Measurements from ENCODE around the gene LAGE3. TPM values are rescaled to one million over a fixed set of nuclear protein-coding genes. Genes with fewer than 3 reads are reported as not detected.

The LAGE3 gene
- total RNA-seq, 1 donor from 2014 or later, result 18.0 TPM

DNA sequence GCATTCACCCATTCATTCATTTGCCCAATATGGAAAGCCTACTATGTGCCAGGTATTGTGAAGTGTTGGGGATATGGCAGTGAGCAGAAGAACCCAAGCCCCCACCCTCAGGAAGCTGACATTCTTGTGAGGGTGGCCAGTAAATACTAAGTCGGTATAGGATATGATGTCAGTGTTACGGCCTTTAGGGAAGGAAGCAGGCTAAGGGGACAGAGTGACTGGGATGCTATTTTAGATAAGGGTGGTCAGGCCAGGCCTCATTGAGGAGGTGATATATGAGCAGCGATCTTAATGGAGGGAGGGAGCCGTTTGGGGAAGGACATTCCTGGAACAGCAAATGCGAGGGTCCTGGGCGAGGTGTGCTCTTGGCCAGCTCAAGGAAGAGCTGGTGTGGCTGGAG lies 48.6 kb downstream of the LAGE3 start:
- intact Hi-C loops (cut with micrococcal nuclease), result no loop called here
- H3K4me3 ChIP-seq, result no peak overlapping the region

DNA sequence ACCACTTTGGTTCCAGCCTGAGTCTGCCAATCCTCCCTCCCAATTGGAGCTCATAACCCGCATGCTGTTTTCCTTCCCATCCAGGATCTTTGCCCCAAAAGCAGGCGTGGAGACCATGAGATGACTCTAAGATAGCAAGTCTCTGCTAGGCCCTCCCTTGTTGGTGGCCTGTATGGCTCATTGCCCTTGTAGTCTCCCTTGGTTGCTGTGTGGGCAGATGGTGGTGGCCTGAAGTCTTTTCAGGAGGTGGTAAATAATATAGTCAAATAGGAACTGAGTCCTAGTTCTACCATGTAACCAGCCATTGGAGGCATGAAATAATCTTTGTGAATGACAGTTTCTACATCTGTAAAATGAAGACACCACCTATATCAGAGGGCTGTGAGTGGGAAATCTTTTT lies 49.4 kb downstream of the LAGE3 start:
- H3K27me3 ChIP-seq (ENCODE audit: low read depth), result no peaks in the 10 kb centered on the region
- H3K4me3 ChIP-seq, result peak overlapping the region; percentile 83
- H3K36me3 ChIP-seq, result peaks cover 18% of the 10 kb centered on the region
- H3K4me1 ChIP-seq, result peaks cover 31% of the 10 kb centered on the region
- no peaks in the 10 kb centered on the region for H3K9me3 ChIP-seq (replicated peaks)
- H3K27ac ChIP-seq (replicated peaks), result no peak overlapping the region
- intact Hi-C loops (cut with micrococcal nuclease), result no loop called here
- TF ChIP-seq, protein P1, sequence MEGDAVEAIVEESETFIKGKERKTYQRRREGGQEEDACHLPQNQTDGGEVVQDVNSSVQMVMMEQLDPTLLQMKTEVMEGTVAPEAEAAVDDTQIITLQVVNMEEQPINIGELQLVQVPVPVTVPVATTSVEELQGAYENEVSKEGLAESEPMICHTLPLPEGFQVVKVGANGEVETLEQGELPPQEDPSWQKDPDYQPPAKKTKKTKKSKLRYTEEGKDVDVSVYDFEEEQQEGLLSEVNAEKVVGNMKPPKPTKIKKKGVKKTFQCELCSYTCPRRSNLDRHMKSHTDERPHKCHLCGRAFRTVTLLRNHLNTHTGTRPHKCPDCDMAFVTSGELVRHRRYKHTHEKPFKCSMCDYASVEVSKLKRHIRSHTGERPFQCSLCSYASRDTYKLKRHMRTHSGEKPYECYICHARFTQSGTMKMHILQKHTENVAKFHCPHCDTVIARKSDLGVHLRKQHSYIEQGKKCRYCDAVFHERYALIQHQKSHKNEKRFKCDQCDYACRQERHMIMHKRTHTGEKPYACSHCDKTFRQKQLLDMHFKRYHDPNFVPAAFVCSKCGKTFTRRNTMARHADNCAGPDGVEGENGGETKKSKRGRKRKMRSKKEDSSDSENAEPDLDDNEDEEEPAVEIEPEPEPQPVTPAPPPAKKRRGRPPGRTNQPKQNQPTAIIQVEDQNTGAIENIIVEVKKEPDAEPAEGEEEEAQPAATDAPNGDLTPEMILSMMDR (IDR thresholded peaks at IDR 0.05; ENCODE audit: borderline replicate concordance), result no peak
- no peak for DNase-seq

More for the DNA sequence above, 48.6 kb downstream of the LAGE3 start:
- DNase-seq, result no peak
- H3K9me3 ChIP-seq (replicated peaks), result no peaks in the 10 kb centered on the region
- peaks cover 20% of the 10 kb centered on the region for H3K36me3 ChIP-seq
- peak overlapping the region; percentile 40 for H3K27ac ChIP-seq (replicated peaks)
- TF ChIP-seq, protein P1 (IDR thresholded peaks at IDR 0.05; ENCODE audit: borderline replicate concordance), result no peak
- H3K27me3 ChIP-seq (ENCODE audit: low read depth), result no peaks in the 10 kb centered on the region
- peaks cover 31% of the 10 kb centered on the region for H3K4me1 ChIP-seq

DNA sequence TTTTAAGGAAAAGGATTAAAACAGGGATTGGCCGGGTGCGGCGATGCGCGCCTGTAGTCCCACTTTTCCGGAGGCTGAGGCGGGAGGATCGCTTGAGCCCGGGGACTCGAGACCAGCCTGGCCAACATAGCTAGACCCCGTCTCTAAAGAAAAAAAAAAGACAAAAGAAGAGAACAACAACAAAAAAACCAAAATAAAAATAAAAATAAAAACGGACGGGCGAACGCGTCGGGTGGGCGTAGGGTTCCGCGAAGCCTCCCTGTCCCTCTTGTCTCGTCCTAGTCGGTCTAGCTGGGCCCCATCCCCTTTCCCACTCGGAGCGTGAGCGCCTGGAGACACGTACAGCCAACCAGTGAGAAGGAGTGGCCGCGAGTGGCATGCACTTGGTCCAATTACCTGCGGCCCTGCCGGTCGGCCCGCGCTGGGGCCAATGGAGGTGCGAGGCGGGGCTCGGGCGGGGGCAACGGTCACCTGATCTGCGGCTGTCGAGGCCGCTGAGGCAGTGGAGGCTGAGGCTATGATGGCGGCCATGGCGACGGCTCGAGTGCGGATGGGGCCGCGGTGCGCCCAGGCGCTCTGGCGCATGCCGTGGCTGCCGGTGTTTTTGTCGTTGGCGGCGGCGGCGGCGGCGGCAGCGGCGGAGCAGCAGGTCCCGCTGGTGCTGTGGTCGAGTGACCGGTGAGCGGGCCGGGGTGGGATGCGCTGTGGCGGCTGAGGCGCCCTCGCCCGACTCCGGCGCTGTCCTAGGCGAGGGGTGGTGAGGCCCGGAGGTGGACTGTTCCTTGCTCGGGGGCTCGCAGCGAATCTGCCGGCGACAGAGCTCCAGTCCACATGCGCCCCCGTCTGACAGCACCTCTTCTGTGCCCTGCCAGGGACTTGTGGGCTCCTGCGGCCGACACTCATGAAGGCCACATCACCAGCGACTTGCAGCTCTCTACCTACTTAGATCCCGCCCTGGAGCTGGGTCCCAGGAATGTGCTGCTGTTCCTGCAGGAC lies 50.6 kb downstream of the LAGE3 start, which contains the start of gene ATP6AP1:
ATP6AP1 (plus strand) TSS at position 502 of the 996 bp plus-strand sequence; CDS start at position 518, 16 bp downstream.
- no peaks in the 10 kb centered on the region for H3K9me3 ChIP-seq (replicated peaks)
- peaks cover 17% of the 10 kb centered on the region for H3K36me3 ChIP-seq
- peak within 1 kb of the TSS; percentile 90 for H3K27ac ChIP-seq (replicated peaks)
- intact Hi-C loops (cut with micrococcal nuclease), result no loop called here
- TF ChIP-seq, protein P1 (IDR thresholded peaks at IDR 0.05; ENCODE audit: borderline replicate concordance), result no peak
- DNase-seq, result peak; percentile 94
- H3K27me3 ChIP-seq (ENCODE audit: low read depth), result no peaks in the 10 kb centered on the region
- peaks cover 31% of the 10 kb centered on the region for H3K4me1 ChIP-seq
- H3K4me3 ChIP-seq, result peak within 1 kb of the TSS; percentile 83

Small RNA genes lying within 50 kb of the gene (microRNA-seq; reads per million reads assigned to microRNA genes)
- not detected for gene MIR6858

Other genes with a start within 250 kb of the LAGE3 start
- gene OPN1MW3, start 221.7 kb downstream of the LAGE3 start, total RNA-seq, result not detected
- not detected for gene TEX28, start 184.2 kb downstream of the LAGE3 start, total RNA-seq
- 11.7 TPM for gene TKTL1, start 183.5 kb downstream of the LAGE3 start, total RNA-seq
- gene FLNA, start 104.6 kb downstream of the LAGE3 start, total RNA-seq, result 225 TPM
- gene EMD, start 100.0 kb downstream of the LAGE3 start, total RNA-seq, result 55.6 TPM
- gene RPL10, start 80.9 kb downstream of the LAGE3 start, total RNA-seq, result 1,850 TPM
- 56.3 TPM for gene DNASE1L1, start 70.0 kb downstream of the LAGE3 start, total RNA-seq
- 39.8 TPM for gene TAFAZZIN, start 67.7 kb downstream of the LAGE3 start, total RNA-seq
- 84.1 TPM for gene ATP6AP1, start 50.6 kb downstream of the LAGE3 start, total RNA-seq
- gene GDI1, start 42.1 kb downstream of the LAGE3 start, total RNA-seq, result 79.3 TPM
- gene FAM50A, start 35.1 kb downstream of the LAGE3 start, total RNA-seq, result 41.1 TPM
- gene PLXNA3, start 21.0 kb downstream of the LAGE3 start, total RNA-seq, result 16.6 TPM
- 60.2 TPM for gene UBL4A, start 7.3 kb upstream of the LAGE3 start, total RNA-seq
- gene SLC10A3, start 11.3 kb upstream of the LAGE3 start, total RNA-seq, result 10.4 TPM
- 52.0 TPM for gene FAM3A, start 37.0 kb upstream of the LAGE3 start, total RNA-seq
- 10.9 TPM for gene G6PD, start 67.6 kb upstream of the LAGE3 start, total RNA-seq
- 14.8 TPM for gene IKBKG, start 68.3 kb upstream of the LAGE3 start, total RNA-seq
- gene CTAG1A, start 105.9 kb upstream of the LAGE3 start, total RNA-seq, result not detected
- not detected for gene CTAG1B, start 140.0 kb upstream of the LAGE3 start, total RNA-seq
- gene CTAG2, start 174.3 kb upstream of the LAGE3 start, total RNA-seq, result not detected

Measured in left ventricle myocardium inferior (tissue), 1 donor.